ENCODE data around the gene CTDSPL. TPM values are rescaled to one million over a fixed set of nuclear protein-coding genes. Genes with fewer than 3 reads are reported as not detected.
"Not testable (repeated sequence)": the region's sequence is repeated elsewhere in the genome, so short reads cannot be mapped to it uniquely, and the experiment has no call there.

CTDSPL gene
- total and polyA plus RNA-seq, 10 of the 15 experiments (the other 5 are each of a cell fraction or from before 2014, with no cell fraction given) = 0.05 to 0.51 (median 0.18) TPM; not detected in 6

- FAIRE-seq (no peak), ATAC-seq (no peak), DNase-seq (ENCODE audit: low read depth, low spot score) (no peak)
- ChIA-PET SMC1A (ENCODE audit: uncharacterized antibody, unreplicated experiment) (no interaction called here), CTCF (interaction anchor here (1.5 to 2.1 kb wide), 2 partner anchors 22 to 549 kb away, joined by 4 read pairs; no protein-coding TSS in a partner anchor), RAD21 (ENCODE audit: unreplicated experiment) (interaction anchor here (0.9 kb wide), 1 partner anchor 118 kb away, joined by 4 read pairs; no protein-coding TSS in a partner anchor), POLR2A (no interaction called here)
- no peak overlapping the region for H2AFZ ChIP-seq (ENCODE audit: control insufficient read depth, low read depth, low read length)
- no peaks in the 10 kb centered on the region for H3K79me2 ChIP-seq (ENCODE audit: control insufficient read depth, insufficient read depth, low read length)
- H3K27me3 ChIP-seq (replicated peaks in 1 of 2; ENCODE audit: control insufficient read depth in 2 of 2, insufficient read depth in 2 of 2, low read length in 1 of 2) = no peaks in the 10 kb centered on the region
- no peak overlapping the region for H3K9ac ChIP-seq (ENCODE audit: control insufficient read depth, insufficient read depth, low read length)
- intact Hi-C loops (cut with micrococcal nuclease; ENCODE audit: unreplicated experiment) (loop anchor here (10.0 kb wide), 1 partner anchor 323 kb away; no protein-coding TSS in a partner anchor), in situ Hi-C loops (cut with MboI) (no loop called here)
- no peak overlapping the region for H3K27ac ChIP-seq (ENCODE audit: control insufficient read depth, insufficient read depth)
- H4K20me1 ChIP-seq (ENCODE audit: control insufficient read depth, insufficient read depth) = no peaks in the 10 kb centered on the region
- TF ChIP-seq CBX3 (IDR thresholded peaks at IDR 0.05; ENCODE audit: borderline replicate concordance, low read depth) = no peak
- no peak overlapping the region for H3K4me3 ChIP-seq
- H3K4me2 ChIP-seq (ENCODE audit: control insufficient read depth, insufficient read depth) = no peak overlapping the region
- BruUV-seq (replicated peaks) = no TSS peak
- no peaks in the 10 kb centered on the region for H3K36me3 ChIP-seq (ENCODE audit: control insufficient read depth in 2 of 2, insufficient read depth in 2 of 2, low read length in 1 of 2)
- no peaks in the 10 kb centered on the region for H3K9me3 ChIP-seq (replicated peaks; ENCODE audit: control insufficient read depth, insufficient read depth, low read length)
- no peaks in the 10 kb centered on the region for H3K4me1 ChIP-seq (ENCODE audit: control insufficient read depth, insufficient read depth, low read length)
Observed at GRCh38 chr3:37971467-37971866, 109.8 kb downstream of the CTDSPL start.

GRCh38 chr3:37972056-37972455 lies 110.4 kb downstream of the CTDSPL start:
- ATAC-seq; BruUV-seq (replicated peaks); H3K4me3 ChIP-seq; H3K27me3 ChIP-seq (replicated peaks in 1 of 2; ENCODE audit: control insufficient read depth in 2 of 2, insufficient read depth in 2 of 2, low read length in 1 of 2); POLR2A ChIA-PET; H2AFZ ChIP-seq (ENCODE audit: control insufficient read depth, low read depth, low read length); H3K36me3 ChIP-seq (ENCODE audit: control insufficient read depth in 2 of 2, insufficient read depth in 2 of 2, low read length in 1 of 2); H3K9me3 ChIP-seq (replicated peaks; ENCODE audit: control insufficient read depth, insufficient read depth, low read length); H3K9ac ChIP-seq (ENCODE audit: control insufficient read depth, insufficient read depth, low read length); H3K79me2 ChIP-seq (ENCODE audit: control insufficient read depth, insufficient read depth, low read length); H4K20me1 ChIP-seq (ENCODE audit: control insufficient read depth, insufficient read depth); H3K4me2 ChIP-seq (ENCODE audit: control insufficient read depth, insufficient read depth); DNase-seq (ENCODE audit: low read depth, low spot score); SMC1A ChIA-PET (ENCODE audit: uncharacterized antibody, unreplicated experiment); FAIRE-seq; H3K4me1 ChIP-seq (ENCODE audit: control insufficient read depth, insufficient read depth, low read length); H3K27ac ChIP-seq (ENCODE audit: control insufficient read depth, insufficient read depth); in situ Hi-C loops (cut with MboI): not testable (repeated sequence)
- WGBS (ENCODE audit: insufficient coverage, insufficient replicate concordance, low lambda C conversion rate, missing lambda C conversion rate) = 49% methylated on average over 8 of the region's 8 CpGs
- intact Hi-C loops (cut with micrococcal nuclease; ENCODE audit: unreplicated experiment) = loop anchor here (10.0 kb wide), 1 partner anchor 323 kb away; no protein-coding TSS in a partner anchor
- CTCF ChIA-PET = interaction anchor here (1.5 to 2.1 kb wide), 2 partner anchors 22 to 549 kb away, joined by 4 read pairs; no protein-coding TSS in a partner anchor
- RAD21 ChIA-PET (ENCODE audit: unreplicated experiment) = interaction anchor here (0.9 to 1.2 kb wide), 2 partner anchors 29 to 118 kb away, joined by 3 to 4 read pairs; no protein-coding TSS in a partner anchor

Data from GM12878 (cell line).